Right lobe of liver (tissue), 4 donors: Measurements from ENCODE around the gene CCBE1.

ENCODE experiments used
- CTCF ChIP-seq, 4 donors: fragments of 200-600 bp in 3 of 4; fragments of 450-650 bp in 1 of 4; IDR thresholded peaks; one replicate each; pipeline versions ENCODE4 v1.5.1 to v1.8.0; 2016 to 2022; ENCODE audit warnings: antibody characterized with exemption in 4 of 4, mild to moderate bottlenecking in 2 of 4
- POLR2A ChIP-seq: fragments of 450-650 bp; IDR thresholded peaks from one replicate; pipeline ENCODE4 v1.6.1; 2017; ENCODE audit warnings: antibody characterized with exemption, mild to moderate bottlenecking
- donor health status: DM: no; HTN: no; CAD: no.
- donor health status: DM: no; HTN: no; CAD: no.
- donor health status: DM: no; HTN: yes; CAD: no.

- no peak for TF ChIP-seq CTCF (IDR thresholded peaks at IDR 0.05)
- no peak for TF ChIP-seq POLR2A
Observed at GRCh38 chr18:59712311-59712710, 15.1 kb upstream of the CCBE1 start.
